SK-N-SH (cell line): Measurements from ENCODE around the gene SPNS1. TPM values are rescaled to one million over a fixed set of nuclear protein-coding genes. Genes with fewer than 3 reads are reported as not detected.

Experiments used
- CTCF ChIA-PET: fragments of 300-600, 350-600 bp; formaldehyde crosslinking; extraction: SDS; loops from one replicate; lab custom pipeline; 2021; lab: Yijun Ruan, JAX
- POLR2A ChIA-PET: fragments of 350-600 bp; sonication (Branson Sonifier 250); formaldehyde crosslinking; extraction: SDS; loops from one replicate; lab custom pipeline; 2020; ENCODE audit warnings: antibody characterized with exemption, inconsistent platforms; lab: Yijun Ruan, JAX
- DNase-seq: peaks from one replicate; pipeline ENCODE4 v3.0.0; 2012
- H2AFZ ChIP-seq: fragments of 200-600 bp; sonication (generic); 2 replicates; pipeline ENCODE4 v1.8.1; 2016; ENCODE audit warnings: antibody characterized with exemption, mild to moderate bottlenecking, low read depth
- H3F3A ChIP-seq: fragments of 200-600 bp; sonication (generic); replicated peaks from 2 replicates; pipeline ENCODE3; 2016; ENCODE audit warnings: antibody characterized with exemption, mild to moderate bottlenecking; ENCODE audit not compliant: insufficient read depth
- H3K27ac ChIP-seq, 2 experiments: fragments of 200-500 bp in 1 of 2; fragments of 200-600 bp in 1 of 2; sonication (Bioruptor generic) in 1 of 2; sonication (generic), shearing (Covaris generic) in 1 of 2; 2 replicates each; pipeline versions ENCODE4 v1.5.1 to v1.6.1; 2014 to 2016; ENCODE audit warnings: low read depth in 2 of 2, inconsistent platforms in 1 of 2, low read length in 1 of 2, mild to moderate bottlenecking in 1 of 2, mixed read lengths in 1 of 2
- H3K27me3 ChIP-seq: fragments of 200-600 bp; sonication (generic), shearing (Covaris generic); 2 replicates; pipeline ENCODE4 v1.6.1; 2016; ENCODE audit warnings: mixed run types; ENCODE audit not compliant: insufficient read depth
- H3K36me3 ChIP-seq, 2 experiments: fragments of 200-500 bp in 1 of 2; fragments of 200-600 bp in 1 of 2; sonication (Bioruptor generic) in 1 of 2; sonication (generic) in 1 of 2; replicated peaks in 1 of 2; 2 replicates each; pipeline versions ENCODE3 to v1.5.1; 2014 to 2016; ENCODE audit warnings: low read length in 1 of 2, mild to moderate bottlenecking in 1 of 2; ENCODE audit not compliant: insufficient read depth in 2 of 2, control insufficient read depth in 1 of 2
- H3K4me1 ChIP-seq, 2 experiments: fragments of 200-500 bp in 1 of 2; fragments of 200-600 bp in 1 of 2; sonication (Bioruptor generic) in 1 of 2; sonication (generic), shearing (Covaris generic) in 1 of 2; 2 replicates each; pipeline versions ENCODE4 v1.5.1 to v1.6.1; 2014 to 2016; ENCODE audit warnings: low read depth in 1 of 2, low read length in 1 of 2, mixed run types in 1 of 2; ENCODE audit not compliant: insufficient read depth in 2 of 2, control insufficient read depth in 1 of 2
- H3K4me2 ChIP-seq: fragments of 200-600 bp; sonication (generic), shearing (Covaris generic); 2 replicates; pipeline ENCODE4 v1.6.1; 2017; ENCODE audit warnings: mixed run types
- H3K4me3 ChIP-seq, 2 experiments: fragments of 200-500 bp in 1 of 2; fragments of 200-600 bp in 1 of 2; sonication (Bioruptor generic) in 1 of 2; sonication (generic), shearing (Covaris generic) in 1 of 2; 2 replicates each; pipeline versions ENCODE4 v1.5.1 to v1.8.1; 2014 to 2016; ENCODE audit warnings: low read depth in 2 of 2, inconsistent platforms in 1 of 2, low read length in 1 of 2, mild to moderate bottlenecking in 1 of 2, mixed read lengths in 1 of 2, moderate library complexity in 1 of 2
- H3K79me2 ChIP-seq: fragments of 200-600 bp; sonication (generic); 2 replicates; pipeline ENCODE4 v1.8.1; 2017; ENCODE audit warnings: mild to moderate bottlenecking; ENCODE audit not compliant: insufficient read depth
- H3K9ac ChIP-seq: fragments of 200-600 bp; sonication (generic); 2 replicates; pipeline ENCODE4 v1.6.1; 2017; ENCODE audit warnings: mixed run types
- H3K9me2 ChIP-seq: fragments of 200-600 bp; sonication (generic); 2 replicates; pipeline ENCODE4 v1.6.1; 2017; ENCODE audit warnings: mixed run types
- H3K9me3 ChIP-seq: fragments of 200-600 bp; sonication (generic); 2 replicates; pipeline ENCODE4 v1.6.1; 2017; ENCODE audit warnings: mixed run types, mild to moderate bottlenecking, moderate library complexity
- H4K20me1 ChIP-seq: fragments of 200-600 bp; sonication (generic); 2 replicates; pipeline ENCODE4 v1.6.1; 2017; ENCODE audit warnings: mild to moderate bottlenecking, mixed run types; ENCODE audit not compliant: insufficient read depth
- CHD2 ChIP-seq: fragments of 150-350 bp; IDR thresholded peaks from 2 replicates; pipeline ENCODE4 v1.6.1; 2018; ENCODE audit warnings: low read length; ENCODE audit not compliant: partially characterized antibody
- CTCF ChIP-seq: fragments of 200-600 bp; sonication (generic); IDR thresholded peaks from 2 replicates; pipeline ENCODE4 v1.6.1; 2017; ENCODE audit warnings: antibody characterized with exemption, mild to moderate bottlenecking, moderate library complexity
- EZH2phosphoT487 ChIP-seq: fragments of 200-600 bp; sonication (generic); IDR thresholded peaks from 2 replicates; pipeline ENCODE4 v1.6.1; 2017; ENCODE audit warnings: low read depth, mixed run types, mild to moderate bottlenecking, antibody characterized with exemption, moderate library complexity, borderline replicate concordance
- FOSL2 ChIP-seq: IDR thresholded peaks from 2 replicates; pipeline ENCODE4 v1.4.0; 2012; ENCODE audit warnings: low read depth, mild to moderate bottlenecking, moderate library complexity, borderline replicate concordance
- FOXM1 ChIP-seq: IDR thresholded peaks from 2 replicates; pipeline ENCODE4 v1.4.0; 2012; ENCODE audit warnings: low read depth, mild to moderate bottlenecking
- GABPA ChIP-seq: IDR thresholded peaks from 2 replicates; pipeline ENCODE4 v1.4.0; 2012; ENCODE audit warnings: low read depth, mild to moderate bottlenecking
- GATA2 ChIP-seq: sonication (generic); formaldehyde crosslinking; IDR thresholded peaks from 2 replicates; pipeline ENCODE4 v1.5.0; 2020; ENCODE audit warnings: mild to moderate bottlenecking, missing genetic modification reagents
- JUND ChIP-seq: IDR thresholded peaks from 2 replicates; pipeline ENCODE4 v1.4.0; 2012
- MEF2A ChIP-seq: IDR thresholded peaks from 2 replicates; pipeline ENCODE4 v1.4.0; 2012; ENCODE audit warnings: low read depth, borderline replicate concordance
- MXI1 ChIP-seq: IDR thresholded peaks from 2 replicates; pipeline ENCODE4 v1.6.1; 2012; ENCODE audit warnings: mild to moderate bottlenecking, low read depth, low read length, improper control_type of control experiment
- NFIC ChIP-seq: IDR thresholded peaks from 2 replicates; pipeline ENCODE4 v1.4.0; 2012; ENCODE audit warnings: borderline replicate concordance
- PBX3 ChIP-seq: IDR thresholded peaks from 2 replicates; pipeline ENCODE4; 2012
- RAD21 ChIP-seq: IDR thresholded peaks from 2 replicates; pipeline ENCODE4 v1.6.1; 2012; ENCODE audit warnings: mild to moderate bottlenecking, low read length
- RCOR1 ChIP-seq: fragments of 150-350 bp; IDR thresholded peaks from 2 replicates; pipeline ENCODE4 v1.6.1; 2017; ENCODE audit warnings: antibody characterized with exemption, low read length
- RFX5 ChIP-seq: IDR thresholded peaks from 2 replicates; pipeline ENCODE4 v1.6.1; 2012; ENCODE audit warnings: mild to moderate bottlenecking, improper control_type of control experiment, low read length
- RXRA ChIP-seq: IDR thresholded peaks from 2 replicates; pipeline ENCODE4 v1.4.0; 2012; ENCODE audit warnings: low read depth, mild to moderate bottlenecking, borderline replicate concordance
- SIN3A ChIP-seq: IDR thresholded peaks from 2 replicates; pipeline ENCODE4 v1.6.1; 2012; ENCODE audit warnings: low read depth, mild to moderate bottlenecking, low read length, moderate library complexity, borderline replicate concordance
- TCF12 ChIP-seq: IDR thresholded peaks from 2 replicates; pipeline ENCODE4 v1.4.0; 2012
- WGBS: methylation state at CpG from one replicate; pipeline ENCODE4 v1.1.6; 2017; ENCODE audit warnings: low lambda C conversion rate; 5-methylcytosine and 5-hydroxymethylcytosine counted together
- polyA plus RNA-seq, 3 experiments: library from polyadenylated mRNA; depleted of rRNA; stranded (reverse); fragments of >200 nt; gene quantifications; 2 replicates each; pipeline ENCODE4 v1.2.3, GENCODE V29; 2012
- TF ChIP-seq, protein P1 (sequence below): IDR thresholded peaks from 2 replicates; pipeline ENCODE4 v1.4.0; 2012; ENCODE audit warnings: low read depth
- TF ChIP-seq, protein P2 (sequence below): IDR thresholded peaks from 2 replicates; pipeline ENCODE4 v1.4.0; 2012; ENCODE audit warnings: low read depth, borderline replicate concordance

The SPNS1 gene
- polyA plus RNA-seq, 1 of the 3 experiments (the other 2 are of a cell fraction) = 41.1 TPM

DNA sequence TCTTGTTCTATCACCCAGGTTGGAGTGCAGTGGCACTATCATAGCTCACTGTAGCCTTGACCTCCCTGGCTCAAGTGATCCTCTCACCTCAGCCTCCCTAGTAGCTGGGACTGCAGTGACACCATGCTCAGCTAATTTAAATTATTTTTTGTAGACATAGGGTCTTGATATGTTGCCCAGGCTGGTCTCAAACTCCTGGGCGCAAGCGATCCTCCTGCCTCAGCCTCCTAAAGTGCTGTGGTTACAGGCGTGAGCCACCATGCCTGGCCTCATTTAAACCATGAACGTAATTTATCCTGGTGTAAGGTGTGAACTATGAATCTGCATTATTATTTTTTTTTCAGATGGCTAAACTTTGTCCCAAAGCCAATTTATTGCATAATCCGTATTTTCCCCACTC, 47.6 kb downstream of the SPNS1 start (continued):
- TF ChIP-seq GATA2 (CRISPR knock-in tag) = no peak

- no peaks in the 10 kb centered on the region for H3K79me2 ChIP-seq
- H3K4me1 ChIP-seq = no peaks in the 10 kb centered on the region; a peak in 1 of 4 replicates
- CTCF ChIA-PET = no interaction called here
- TF ChIP-seq FOSL2 = peak; percentile 10; the same call in 1 of the 2 replicates
- no peak for TF ChIP-seq SIN3A
- H3K9me3 ChIP-seq = no peaks in the 10 kb centered on the region
- H3K9ac ChIP-seq = no peak overlapping the region
- peaks cover 17% of the 10 kb centered on the region; the same call in 1 of the 2 replicates for H3K27me3 ChIP-seq
- no peak overlapping the region for H3K27ac ChIP-seq
- H3F3A ChIP-seq = no peaks in the 10 kb centered on the region
- POLR2A ChIA-PET = no interaction called here
- no peaks in the 10 kb centered on the region for H3K9me2 ChIP-seq
- H3K4me2 ChIP-seq = no peak overlapping the region
- no peak for DNase-seq
- no peak overlapping the region for H2AFZ ChIP-seq
- 68% methylated on average over 11 of the region's 15 CpGs for WGBS
- H3K36me3 ChIP-seq = no peaks in the 10 kb centered on the region
- no peaks in the 10 kb centered on the region for H4K20me1 ChIP-seq
- H3K4me3 ChIP-seq = no peak overlapping the region
Observed at GRCh38 chr16:29023279-29024277, 49.0 kb downstream of the SPNS1 start.

DNA sequence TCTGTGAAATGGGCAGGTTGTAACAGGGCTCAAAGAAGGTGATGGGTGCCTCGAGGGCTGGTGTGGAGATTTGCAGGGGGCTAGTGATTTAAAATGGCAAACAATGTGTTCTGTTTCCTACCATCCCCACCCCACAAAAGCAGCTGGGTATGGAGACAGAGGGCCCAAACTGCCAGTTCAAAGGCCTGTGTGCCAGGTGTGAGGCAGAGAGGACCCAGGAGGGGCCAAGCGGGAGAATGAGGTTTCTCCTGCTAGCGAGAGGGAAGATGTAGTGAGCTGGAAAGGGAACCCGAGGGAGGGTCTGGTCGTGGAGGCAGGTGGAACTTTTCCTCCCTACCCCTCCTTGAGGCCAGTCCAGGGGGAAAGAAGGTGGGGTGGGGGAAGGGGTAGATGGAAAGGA, 49.7 kb downstream of the SPNS1 start:
- H3K9me2 ChIP-seq = no peaks in the 10 kb centered on the region
- no peaks in the 10 kb centered on the region for H3F3A ChIP-seq
- H3K4me1 ChIP-seq = no peaks in the 10 kb centered on the region; a peak in 1 of 4 replicates
- TF ChIP-seq GATA2 (CRISPR knock-in tag) = no peak
- no peak for TF ChIP-seq FOSL2
- TF ChIP-seq, protein P1, sequence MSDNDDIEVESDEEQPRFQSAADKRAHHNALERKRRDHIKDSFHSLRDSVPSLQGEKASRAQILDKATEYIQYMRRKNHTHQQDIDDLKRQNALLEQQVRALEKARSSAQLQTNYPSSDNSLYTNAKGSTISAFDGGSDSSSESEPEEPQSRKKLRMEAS = no peak
- no peak for TF ChIP-seq NFIC
- TF ChIP-seq FOXM1 = no peak
- TF ChIP-seq RFX5 = no peak
- no peak for TF ChIP-seq CHD2
- TF ChIP-seq TCF12 = no peak
- TF ChIP-seq EZH2phosphoT487 = no peak
- no peak for TF ChIP-seq RAD21
- no peak for TF ChIP-seq MXI1
- no peak for TF ChIP-seq GABPA
- no peak for TF ChIP-seq PBX3
- TF ChIP-seq RXRA = no peak
- TF ChIP-seq RCOR1 = no peak
- no peak for TF ChIP-seq MEF2A
- no peak for TF ChIP-seq JUND
- no peak for TF ChIP-seq SIN3A
- TF ChIP-seq, protein P2, sequence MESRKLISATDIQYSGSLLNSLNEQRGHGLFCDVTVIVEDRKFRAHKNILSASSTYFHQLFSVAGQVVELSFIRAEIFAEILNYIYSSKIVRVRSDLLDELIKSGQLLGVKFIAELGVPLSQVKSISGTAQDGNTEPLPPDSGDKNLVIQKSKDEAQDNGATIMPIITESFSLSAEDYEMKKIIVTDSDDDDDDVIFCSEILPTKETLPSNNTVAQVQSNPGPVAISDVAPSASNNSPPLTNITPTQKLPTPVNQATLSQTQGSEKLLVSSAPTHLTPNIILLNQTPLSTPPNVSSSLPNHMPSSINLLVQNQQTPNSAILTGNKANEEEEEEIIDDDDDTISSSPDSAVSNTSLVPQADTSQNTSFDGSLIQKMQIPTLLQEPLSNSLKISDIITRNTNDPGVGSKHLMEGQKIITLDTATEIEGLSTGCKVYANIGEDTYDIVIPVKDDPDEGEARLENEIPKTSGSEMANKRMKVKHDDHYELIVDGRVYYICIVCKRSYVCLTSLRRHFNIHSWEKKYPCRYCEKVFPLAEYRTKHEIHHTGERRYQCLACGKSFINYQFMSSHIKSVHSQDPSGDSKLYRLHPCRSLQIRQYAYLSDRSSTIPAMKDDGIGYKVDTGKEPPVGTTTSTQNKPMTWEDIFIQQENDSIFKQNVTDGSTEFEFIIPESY = no peak
- TF ChIP-seq CTCF = no peak
- TF ChIP-seq, all 33 proteins: peak for 0
- Histone ChIP-seq H3K27ac (no peak overlapping the region), H4K20me1 (no peaks in the 10 kb centered on the region), H3K27me3 (peaks cover 17% of the 10 kb centered on the region; the same call in 1 of the 2 replicates), H3K36me3 (no peaks in the 10 kb centered on the region), H3K4me3 (no peak overlapping the region), H3K79me2 (no peaks in the 10 kb centered on the region), H2AFZ (no peak overlapping the region), H3K9me3 (no peaks in the 10 kb centered on the region), H3K4me2 (no peak overlapping the region), H3K9ac (no peak overlapping the region)
- POLR2A ChIA-PET = no interaction called here
- CTCF ChIA-PET = no interaction called here
- no peak for DNase-seq
- 62% methylated on average over 5 of the region's 5 CpGs for WGBS
